Adrenal gland (tissue), 5 donors: Measurements from ENCODE around the gene ADK.
"Not testable (repeated sequence)": the region's sequence is repeated elsewhere in the genome, so short reads cannot be mapped to it uniquely, and the experiment has no call there.

Experiments used
- POLR2A ChIP-seq, 2 donors: fragments of 450-650 bp; IDR thresholded peaks; one replicate each; pipeline ENCODE4 v1.6.1; 2017; ENCODE audit warnings: antibody characterized with exemption in 2 of 2, mild to moderate bottlenecking in 2 of 2, moderate library complexity in 1 of 2
- TF ChIP-seq, protein P1 (sequence below), 6 experiments: fragments of 450-650 bp in 4 of 6; fragments of 200-600 bp in 2 of 6; sonication (generic) in 1 of 6; IDR thresholded peaks; 1 replicate in 5 of 6; 2 replicates in 1 of 6; pipeline versions ENCODE4 v1.5.1 to v1.8.0; 2016 to 2021; ENCODE audit warnings: antibody characterized with exemption in 6 of 6, mild to moderate bottlenecking in 2 of 6, moderate library complexity in 1 of 6
- donor health status: DM: no; HTN: no; CAD: no.

DNA sequence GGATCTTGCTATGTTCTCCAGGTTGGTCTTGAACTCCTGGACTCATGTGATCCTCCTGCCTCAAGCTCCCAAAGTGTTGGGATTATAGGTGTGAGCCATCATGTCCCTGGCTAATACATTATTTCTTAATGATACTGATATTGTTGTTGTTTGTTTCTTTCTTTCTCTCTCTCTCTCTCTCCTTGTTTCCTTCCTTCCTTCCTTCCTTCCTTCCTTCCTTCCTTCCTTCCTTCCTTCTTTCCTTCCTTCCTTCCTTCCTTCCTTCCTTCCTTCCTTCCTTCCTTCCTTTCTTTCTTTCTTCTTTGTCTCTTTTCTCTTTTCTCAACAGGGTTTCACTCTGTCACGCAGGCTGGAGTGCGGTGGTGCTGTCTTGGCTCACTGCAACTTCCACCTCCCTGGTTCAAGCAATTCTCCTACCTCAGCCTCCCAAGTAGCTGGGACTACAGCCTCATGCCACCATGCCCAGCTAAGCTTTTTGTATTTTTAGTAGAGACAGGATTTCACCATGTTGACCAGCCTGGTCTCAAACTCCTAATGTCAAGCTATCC, 149.1 kb downstream of the ADK start:
- TF ChIP-seq, protein P1, sequence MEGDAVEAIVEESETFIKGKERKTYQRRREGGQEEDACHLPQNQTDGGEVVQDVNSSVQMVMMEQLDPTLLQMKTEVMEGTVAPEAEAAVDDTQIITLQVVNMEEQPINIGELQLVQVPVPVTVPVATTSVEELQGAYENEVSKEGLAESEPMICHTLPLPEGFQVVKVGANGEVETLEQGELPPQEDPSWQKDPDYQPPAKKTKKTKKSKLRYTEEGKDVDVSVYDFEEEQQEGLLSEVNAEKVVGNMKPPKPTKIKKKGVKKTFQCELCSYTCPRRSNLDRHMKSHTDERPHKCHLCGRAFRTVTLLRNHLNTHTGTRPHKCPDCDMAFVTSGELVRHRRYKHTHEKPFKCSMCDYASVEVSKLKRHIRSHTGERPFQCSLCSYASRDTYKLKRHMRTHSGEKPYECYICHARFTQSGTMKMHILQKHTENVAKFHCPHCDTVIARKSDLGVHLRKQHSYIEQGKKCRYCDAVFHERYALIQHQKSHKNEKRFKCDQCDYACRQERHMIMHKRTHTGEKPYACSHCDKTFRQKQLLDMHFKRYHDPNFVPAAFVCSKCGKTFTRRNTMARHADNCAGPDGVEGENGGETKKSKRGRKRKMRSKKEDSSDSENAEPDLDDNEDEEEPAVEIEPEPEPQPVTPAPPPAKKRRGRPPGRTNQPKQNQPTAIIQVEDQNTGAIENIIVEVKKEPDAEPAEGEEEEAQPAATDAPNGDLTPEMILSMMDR (IDR thresholded peaks at IDR 0.05) = not testable (repeated sequence)
- TF ChIP-seq POLR2A (IDR thresholded peaks at IDR 0.05) = not testable (repeated sequence)
